Central memory CD8-positive, alpha-beta T cell (primary cell): ENCODE data around the gene B4GALNT4.
"Not testable (repeated sequence)": the region's sequence is repeated elsewhere in the genome, so short reads cannot be mapped to it uniquely, and the experiment has no call there.

ENCODE experiments used
- ATAC-seq: fragments of 150-1000 bp; cut with Tn5 transposase; replicated peaks from 2 replicates; pipeline ENCODE4 v1.10.0; 2022; ENCODE audit warnings: mild to moderate bottlenecking, moderate FRiP score, moderate number of reproducible peaks; ENCODE audit not compliant: poor library complexity, severe bottlenecking; ENCODE audit errors: extremely low read depth
- DNase-seq, 2 donors: peaks; one replicate each; pipeline ENCODE4 v3.0.0; 2021; ENCODE audit warnings: low spot score in 2 of 2
- H3K27ac Mint-ChIP-seq: one replicate; pipeline ENCODE4 v1.8.0; 2022; ENCODE audit warnings: low read depth, mild to moderate bottlenecking, moderate library complexity, mixed read lengths
- H3K27me3 Mint-ChIP-seq: one replicate; pipeline ENCODE4 v1.8.0; 2022; ENCODE audit warnings: mixed read lengths
- H3K36me3 Mint-ChIP-seq: one replicate; pipeline ENCODE4 v1.8.0; 2022; ENCODE audit warnings: mild to moderate bottlenecking, moderate library complexity, mixed read lengths; ENCODE audit not compliant: insufficient read depth
- H3K4me1 Mint-ChIP-seq: one replicate; pipeline ENCODE4 v1.8.0; 2022; ENCODE audit warnings: mixed read lengths
- H3K4me3 Mint-ChIP-seq: one replicate; pipeline ENCODE4 v1.8.0; 2022; ENCODE audit warnings: mild to moderate bottlenecking, moderate library complexity, mixed read lengths
- H3K9me3 Mint-ChIP-seq: one replicate; pipeline ENCODE4 v1.8.0; 2022; ENCODE audit warnings: mixed read lengths

Gene B4GALNT4, protein sequence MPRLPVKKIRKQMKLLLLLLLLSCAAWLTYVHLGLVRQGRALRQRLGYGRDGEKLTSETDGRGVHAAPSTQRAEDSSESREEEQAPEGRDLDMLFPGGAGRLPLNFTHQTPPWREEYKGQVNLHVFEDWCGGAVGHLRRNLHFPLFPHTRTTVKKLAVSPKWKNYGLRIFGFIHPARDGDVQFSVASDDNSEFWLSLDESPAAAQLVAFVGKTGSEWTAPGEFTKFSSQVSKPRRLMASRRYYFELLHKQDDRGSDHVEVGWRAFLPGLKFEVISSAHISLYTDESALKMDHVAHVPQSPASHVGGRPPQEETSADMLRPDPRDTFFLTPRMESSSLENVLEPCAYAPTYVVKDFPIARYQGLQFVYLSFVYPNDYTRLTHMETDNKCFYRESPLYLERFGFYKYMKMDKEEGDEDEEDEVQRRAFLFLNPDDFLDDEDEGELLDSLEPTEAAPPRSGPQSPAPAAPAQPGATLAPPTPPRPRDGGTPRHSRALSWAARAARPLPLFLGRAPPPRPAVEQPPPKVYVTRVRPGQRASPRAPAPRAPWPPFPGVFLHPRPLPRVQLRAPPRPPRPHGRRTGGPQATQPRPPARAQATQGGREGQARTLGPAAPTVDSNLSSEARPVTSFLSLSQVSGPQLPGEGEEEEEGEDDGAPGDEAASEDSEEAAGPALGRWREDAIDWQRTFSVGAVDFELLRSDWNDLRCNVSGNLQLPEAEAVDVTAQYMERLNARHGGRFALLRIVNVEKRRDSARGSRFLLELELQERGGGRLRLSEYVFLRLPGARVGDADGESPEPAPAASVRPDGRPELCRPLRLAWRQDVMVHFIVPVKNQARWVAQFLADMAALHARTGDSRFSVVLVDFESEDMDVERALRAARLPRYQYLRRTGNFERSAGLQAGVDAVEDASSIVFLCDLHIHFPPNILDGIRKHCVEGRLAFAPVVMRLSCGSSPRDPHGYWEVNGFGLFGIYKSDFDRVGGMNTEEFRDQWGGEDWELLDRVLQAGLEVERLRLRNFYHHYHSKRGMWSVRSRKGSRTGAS

DNA sequence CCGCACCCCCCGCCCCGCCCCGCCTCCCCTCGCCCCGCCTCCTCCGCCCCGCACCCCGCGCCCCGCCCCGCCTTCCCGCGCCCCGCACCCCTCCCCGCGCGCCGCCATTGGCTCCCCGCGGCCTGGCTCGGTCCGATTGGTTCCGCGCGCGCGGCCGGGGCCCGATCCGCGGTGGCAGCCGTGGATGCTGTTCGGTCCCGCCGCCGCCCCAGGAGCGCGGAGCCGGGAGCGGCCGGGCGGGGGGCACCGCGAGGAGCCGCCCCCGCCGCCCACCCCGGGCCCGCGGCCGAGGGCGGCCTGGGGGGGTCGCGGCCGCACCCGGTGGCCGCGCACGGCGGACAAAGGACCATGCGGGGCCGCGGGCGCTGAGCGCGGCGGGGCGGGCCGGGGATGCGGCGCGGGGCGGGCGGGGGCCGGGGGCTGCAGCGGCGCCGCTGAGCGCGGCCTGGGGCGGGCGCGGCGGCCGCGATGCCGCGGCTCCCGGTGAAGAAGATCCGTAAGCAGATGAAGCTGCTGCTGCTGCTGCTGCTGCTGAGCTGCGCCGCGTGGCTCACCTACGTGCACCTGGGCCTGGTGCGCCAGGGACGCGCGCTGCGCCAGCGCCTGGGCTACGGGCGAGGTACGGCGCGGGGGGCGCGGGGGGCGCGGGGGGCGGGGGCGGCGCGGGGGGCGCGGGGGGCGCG is at the start of gene B4GALNT4:
Gene B4GALNT4, plus strand, starts transcription at position 164 of the 683 bp plus-strand sequence. Its CDS starts 305 bp downstream, at position 469.
- peak within 1 kb of the TSS; percentile 57 for H3K27ac Mint-ChIP-seq
- H3K4me1 Mint-ChIP-seq = peaks cover 36% of the 10 kb centered on the region
- DNase-seq (no peak), ATAC-seq (no peak)
- peaks cover 8% of the 10 kb centered on the region for H3K36me3 Mint-ChIP-seq
- H3K27me3 Mint-ChIP-seq = peaks cover 42% of the 10 kb centered on the region
- H3K4me3 Mint-ChIP-seq = peak within 1 kb of the TSS; percentile 75
- no peaks in the 10 kb centered on the region for H3K9me3 Mint-ChIP-seq

GRCh38 chr11:319888-320273 is 49.4 kb upstream of the B4GALNT4 start:
- peaks cover 30% of the 10 kb centered on the region for H3K36me3 Mint-ChIP-seq
- not testable (repeated sequence) for ATAC-seq, H3K27me3 Mint-ChIP-seq, H3K9me3 Mint-ChIP-seq, DNase-seq
- peaks cover 41% of the 10 kb centered on the region for H3K4me1 Mint-ChIP-seq
- peak overlapping the region; percentile 63 for H3K4me3 Mint-ChIP-seq
- H3K27ac Mint-ChIP-seq = peak overlapping the region; percentile 81

- H3K4me1 Mint-ChIP-seq = peaks cover 52% of the 10 kb centered on the region
- peaks cover 2% of the 10 kb centered on the region for H3K36me3 Mint-ChIP-seq
Observed at GRCh38 chr11:324156-324555, 45.1 kb upstream of the B4GALNT4 start.

GRCh38 chr11:324593-325517 is 44.4 kb upstream of the B4GALNT4 start:
- Mint-ChIP-seq H3K27ac (peak overlapping the region; percentile 85), H3K4me1 (peaks cover 53% of the 10 kb centered on the region)

More at GRCh38 chr11:324156-324555, 45.1 kb upstream of the B4GALNT4 start:
- Mint-ChIP-seq H3K4me3 (no peak overlapping the region), H3K9me3 (no peaks in the 10 kb centered on the region), H3K27ac (peak overlapping the region; percentile 85), H3K27me3 (no peaks in the 10 kb centered on the region)
- DNase-seq (no peak), ATAC-seq (no peak)

GRCh38 chr11:325796-326591 is 43.3 kb upstream of the B4GALNT4 start:
- H3K4me3 Mint-ChIP-seq = peak overlapping the region; percentile 61
- ATAC-seq (no peak), DNase-seq (no peak)
- peak overlapping the region; percentile 86 for H3K27ac Mint-ChIP-seq
- H3K36me3 Mint-ChIP-seq = no peaks in the 10 kb centered on the region
- H3K27me3 Mint-ChIP-seq = no peaks in the 10 kb centered on the region
- H3K9me3 Mint-ChIP-seq = no peaks in the 10 kb centered on the region
- peaks cover 53% of the 10 kb centered on the region for H3K4me1 Mint-ChIP-seq

More at GRCh38 chr11:324593-325517, 44.4 kb upstream of the B4GALNT4 start:
- DNase-seq, H3K27me3 Mint-ChIP-seq, H3K36me3 Mint-ChIP-seq, H3K9me3 Mint-ChIP-seq, ATAC-seq: not testable (repeated sequence)
- peak overlapping the region; percentile 45 for H3K4me3 Mint-ChIP-seq

DNA sequence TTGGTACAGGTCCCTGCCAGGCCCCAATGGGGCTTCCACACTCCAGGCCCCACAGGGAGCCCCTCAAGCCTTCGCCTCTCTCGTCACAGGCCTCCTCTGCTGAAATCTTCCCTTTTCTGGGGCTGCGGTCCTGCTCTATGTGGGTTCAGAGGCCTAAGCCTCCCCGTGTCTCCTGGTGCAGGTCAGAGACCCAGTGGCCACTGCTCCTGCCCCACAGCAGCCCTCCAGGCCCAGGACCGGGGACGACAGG is 42.8 kb upstream of the B4GALNT4 start:
- peaks cover 57% of the 10 kb centered on the region for H3K4me1 Mint-ChIP-seq
- DNase-seq (no peak), ATAC-seq (no peak)
- peak overlapping the region; percentile 86 for H3K27ac Mint-ChIP-seq
- H3K27me3 Mint-ChIP-seq = no peaks in the 10 kb centered on the region
- H3K4me3 Mint-ChIP-seq = peak overlapping the region; percentile 61
- H3K9me3 Mint-ChIP-seq = no peaks in the 10 kb centered on the region
- no peaks in the 10 kb centered on the region for H3K36me3 Mint-ChIP-seq

DNA sequence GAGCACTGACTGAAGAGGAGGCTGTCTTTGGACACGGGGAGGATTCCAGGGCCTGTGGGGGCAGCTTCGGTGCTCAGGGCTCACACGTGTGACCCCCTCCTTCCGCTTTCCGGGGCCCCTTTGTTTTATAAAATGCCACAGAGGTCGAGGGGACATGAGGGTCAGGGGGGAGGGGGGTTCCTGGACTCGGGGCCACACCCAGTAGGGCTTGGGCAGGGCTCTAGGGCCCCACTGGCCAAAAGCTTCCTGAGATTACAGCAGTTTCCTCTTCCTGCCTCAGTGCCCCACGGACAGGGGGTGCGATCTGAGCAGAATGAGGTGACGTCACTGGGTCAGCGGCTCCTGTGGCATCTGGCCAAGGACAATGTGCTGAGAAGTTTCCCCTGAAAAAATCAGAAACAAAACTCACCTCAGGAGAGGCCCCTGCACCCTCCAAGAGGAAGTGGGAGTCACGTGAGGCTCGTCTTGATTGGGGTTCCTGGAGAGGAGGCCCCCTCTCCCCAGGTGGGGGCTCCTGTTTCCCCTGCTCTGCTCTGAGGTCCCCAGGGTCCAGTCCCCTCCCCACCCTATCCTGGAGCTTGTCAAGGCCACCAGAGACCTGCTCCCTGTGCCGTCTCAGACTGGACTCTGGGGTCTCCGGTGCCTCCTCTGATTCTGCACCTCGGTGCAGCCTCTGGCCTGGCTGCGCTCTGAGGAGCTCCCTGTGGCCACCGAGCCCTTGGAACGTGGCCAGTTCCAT is 42.3 kb upstream of the B4GALNT4 start:
- ATAC-seq (peak; percentile 71), DNase-seq (peak in 1 of 2 donors; percentile 73)
- no peaks in the 10 kb centered on the region for H3K9me3 Mint-ChIP-seq
- H3K27me3 Mint-ChIP-seq = no peaks in the 10 kb centered on the region
- peak overlapping the region; percentile 86 for H3K27ac Mint-ChIP-seq
- H3K36me3 Mint-ChIP-seq = no peaks in the 10 kb centered on the region
- peaks cover 59% of the 10 kb centered on the region for H3K4me1 Mint-ChIP-seq
- peak overlapping the region; percentile 61 for H3K4me3 Mint-ChIP-seq

DNA sequence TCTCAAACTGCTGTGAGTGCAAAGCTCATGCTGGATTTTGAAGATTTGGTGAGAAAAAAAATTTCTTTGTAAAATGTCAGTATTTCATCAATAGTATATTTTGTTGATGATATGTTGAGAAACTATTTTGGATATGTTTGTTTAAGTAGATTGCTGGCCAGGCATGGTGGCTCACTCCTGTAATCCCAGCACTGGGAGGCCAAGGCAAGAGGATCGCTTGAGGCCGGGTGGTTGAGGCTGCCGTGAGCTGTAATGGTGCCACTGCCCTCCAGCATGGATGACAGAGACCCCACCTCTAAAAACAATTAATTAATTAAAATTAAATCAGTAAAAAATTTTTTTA is 41.7 kb upstream of the B4GALNT4 start:
- H3K27ac Mint-ChIP-seq = peak overlapping the region; percentile 86
- H3K9me3 Mint-ChIP-seq = no peaks in the 10 kb centered on the region
- H3K4me3 Mint-ChIP-seq = peak overlapping the region; percentile 61
- peaks cover 59% of the 10 kb centered on the region for H3K4me1 Mint-ChIP-seq
- no peak for DNase-seq
- no peaks in the 10 kb centered on the region for H3K36me3 Mint-ChIP-seq
- no peak for ATAC-seq
- no peaks in the 10 kb centered on the region for H3K27me3 Mint-ChIP-seq

DNA sequence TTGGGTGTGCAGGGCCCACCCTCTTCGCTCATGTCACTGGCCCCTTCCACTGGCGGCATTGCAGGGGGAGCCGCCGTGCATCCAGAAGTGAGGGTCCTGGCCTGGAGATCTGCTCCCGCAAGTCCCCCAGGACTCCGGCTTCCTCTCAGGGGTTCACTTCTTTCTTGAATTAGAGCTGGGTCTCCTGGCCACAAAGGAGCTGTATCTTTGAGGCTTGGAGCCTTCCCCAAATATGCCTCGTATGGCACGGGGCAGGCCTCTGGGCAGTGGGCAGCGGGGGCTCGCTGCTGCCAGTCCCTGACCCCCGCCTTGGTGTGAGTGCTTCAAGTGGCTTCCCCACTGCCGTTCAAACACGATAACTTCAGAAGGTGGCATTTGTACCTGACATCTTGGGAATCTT is 41.3 kb upstream of the B4GALNT4 start:
- no peaks in the 10 kb centered on the region for H3K9me3 Mint-ChIP-seq
- DNase-seq (no peak), ATAC-seq (no peak)
- H3K36me3 Mint-ChIP-seq = peaks cover 1% of the 10 kb centered on the region
- H3K4me3 Mint-ChIP-seq = no peak overlapping the region
- H3K4me1 Mint-ChIP-seq = peaks cover 59% of the 10 kb centered on the region
- no peak overlapping the region for H3K27ac Mint-ChIP-seq
- H3K27me3 Mint-ChIP-seq = no peaks in the 10 kb centered on the region

GRCh38 chr11:328516-329100 is 40.7 kb upstream of the B4GALNT4 start:
- not testable (repeated sequence) for H3K27me3 Mint-ChIP-seq, H3K9me3 Mint-ChIP-seq, ATAC-seq, DNase-seq, H3K36me3 Mint-ChIP-seq, H3K4me3 Mint-ChIP-seq
- H3K4me1 Mint-ChIP-seq = peaks cover 59% of the 10 kb centered on the region
- H3K27ac Mint-ChIP-seq = peak overlapping the region; percentile 72
